Measurements from ENCODE around the gene ST3GAL3. TPM values are rescaled to one million over a fixed set of nuclear protein-coding genes. Genes with fewer than 3 reads are reported as not detected.

ST3GAL3 gene
- total RNA-seq, 1 donor from 2014 or later, result 15.2 TPM

GRCh38 chr1:43757343-43758053 lies 50.2 kb downstream of the ST3GAL3 start:
- no peak for DNase-seq (ENCODE audit: low spot score)
- H3K4me1 Mint-ChIP-seq (ENCODE audit: low read depth), result peaks cover 8% of the 10 kb centered on the region
- H3K9me3 Mint-ChIP-seq (ENCODE audit: low read depth), result no peaks in the 10 kb centered on the region
- H3K27me3 Mint-ChIP-seq (ENCODE audit: low read depth), result no peaks in the 10 kb centered on the region
- TF ChIP-seq CTCF (IDR thresholded peaks at IDR 0.05), result no peak
- H3K4me3 Mint-ChIP-seq (ENCODE audit: unreplicated experiment), result no peak overlapping the region
- H3K27ac Mint-ChIP-seq (ENCODE audit: unreplicated experiment), result no peak overlapping the region
- no peaks in the 10 kb centered on the region for H3K36me3 Mint-ChIP-seq (ENCODE audit: low read depth)

GRCh38 chr1:43760745-43761317 lies 53.5 kb downstream of the ST3GAL3 start:
- Mint-ChIP-seq H3K27ac (ENCODE audit: unreplicated experiment) (no peak overlapping the region), H3K4me1 (ENCODE audit: low read depth) (peaks cover 22% of the 10 kb centered on the region), H3K4me3 (ENCODE audit: unreplicated experiment) (no peak overlapping the region), H3K27me3 (ENCODE audit: low read depth) (no peaks in the 10 kb centered on the region), H3K9me3 (ENCODE audit: low read depth) (no peaks in the 10 kb centered on the region), H3K36me3 (ENCODE audit: low read depth) (no peaks in the 10 kb centered on the region)
- DNase-seq (ENCODE audit: low spot score), result no peak
- TF ChIP-seq CTCF (IDR thresholded peaks at IDR 0.05), result no peak

- H3K36me3 Mint-ChIP-seq (ENCODE audit: low read depth), result no peaks in the 10 kb centered on the region
- H3K4me3 Mint-ChIP-seq (ENCODE audit: unreplicated experiment), result no peak overlapping the region
- DNase-seq (ENCODE audit: low spot score), result no peak
- no peak overlapping the region for H3K27ac Mint-ChIP-seq (ENCODE audit: unreplicated experiment)
- peaks cover 22% of the 10 kb centered on the region for H3K4me1 Mint-ChIP-seq (ENCODE audit: low read depth)
- TF ChIP-seq CTCF (IDR thresholded peaks at IDR 0.05), result peak; percentile 96
- no peaks in the 10 kb centered on the region for H3K27me3 Mint-ChIP-seq (ENCODE audit: low read depth)
- no peaks in the 10 kb centered on the region for H3K9me3 Mint-ChIP-seq (ENCODE audit: low read depth)
These were observed 56.2 kb downstream of the ST3GAL3 start for GRCh38 chr1:43763497-43763973.

GRCh38 chr1:43764581-43764980 lies 57.2 kb downstream of the ST3GAL3 start:
- H3K9me3 Mint-ChIP-seq (ENCODE audit: low read depth), result no peaks in the 10 kb centered on the region
- H3K27me3 Mint-ChIP-seq (ENCODE audit: low read depth), result no peaks in the 10 kb centered on the region
- no peak for TF ChIP-seq CTCF (IDR thresholded peaks at IDR 0.05)
- DNase-seq (ENCODE audit: low spot score), result no peak
- peaks cover 22% of the 10 kb centered on the region for H3K4me1 Mint-ChIP-seq (ENCODE audit: low read depth)
- no peak overlapping the region for H3K27ac Mint-ChIP-seq (ENCODE audit: unreplicated experiment)
- no peak overlapping the region for H3K4me3 Mint-ChIP-seq (ENCODE audit: unreplicated experiment)
- no peaks in the 10 kb centered on the region for H3K36me3 Mint-ChIP-seq (ENCODE audit: low read depth)

- H3K36me3 Mint-ChIP-seq (ENCODE audit: low read depth), result no peaks in the 10 kb centered on the region
- H3K27ac Mint-ChIP-seq (ENCODE audit: unreplicated experiment), result no peak overlapping the region
- TF ChIP-seq CTCF (IDR thresholded peaks at IDR 0.05), result no peak
- DNase-seq (ENCODE audit: low spot score), result no peak
- H3K4me3 Mint-ChIP-seq (ENCODE audit: unreplicated experiment), result no peak overlapping the region
- no peaks in the 10 kb centered on the region for H3K27me3 Mint-ChIP-seq (ENCODE audit: low read depth)
- H3K9me3 Mint-ChIP-seq (ENCODE audit: low read depth), result no peaks in the 10 kb centered on the region
- H3K4me1 Mint-ChIP-seq (ENCODE audit: low read depth), result peaks cover 14% of the 10 kb centered on the region
These were observed 58.9 kb downstream of the ST3GAL3 start for GRCh38 chr1:43766086-43766784.
